MV-4-11 (cell line): ENCODE results near the gene SSTR4.
A peak's percentile ranks its signal among the peaks of the same experiment; 100 is the strongest.

Source experiments
- DNase-seq: peaks from one replicate; lab custom pipeline; 2025; lab: John Stamatoyannopoulos, UW

Gene SSTR4

GRCh38 chr20:23086931-23087411 lies 51.9 kb downstream of the SSTR4 start:
- peak; percentile 87 for DNase-seq

- DNase-seq, result peak; percentile 55
Observed at GRCh38 chr20:23087587-23088251, 52.6 kb downstream of the SSTR4 start.
